ENCODE measurements around the gene OR10R2.
"Not testable (repeated sequence)": the region's sequence is repeated elsewhere in the genome, so short reads cannot be mapped to it uniquely, and the experiment has no call there.

OR10R2 gene

GRCh38 chr1:158471920-158472319, at the start of gene OR10R2:
Gene OR10R2, plus strand, starts transcription at chr1:158472220. Its CDS starts 106 bp downstream, at chr1:158472326.
- DNase-seq (ENCODE audit: low spot score): no peak

GRCh38 chr1:158425027-158425426, 47.0 kb upstream of the OR10R2 start:
- DNase-seq (ENCODE audit: low spot score): no peak

GRCh38 chr1:158426137-158426536, 45.9 kb upstream of the OR10R2 start, which contains the start of gene OR10K2:
Gene OR10K2, minus strand, starts transcription at chr1:158426237. Its CDS starts 5,371 bp downstream, at chr1:158420866.
- no peak for DNase-seq (ENCODE audit: low spot score)

- not testable (repeated sequence) for DNase-seq (ENCODE audit: low spot score)
Measured at GRCh38 chr1:158430163-158430562, 41.9 kb upstream of the OR10R2 start.

- DNase-seq (ENCODE audit: low spot score): no peak
Measured at GRCh38 chr1:158434741-158435140, 37.3 kb upstream of the OR10R2 start.

GRCh38 chr1:158445376-158445775, 26.6 kb upstream of the OR10R2 start:
- no peak for DNase-seq (ENCODE audit: low spot score)

GRCh38 chr1:158454537-158454936, 17.5 kb upstream of the OR10R2 start:
- DNase-seq (ENCODE audit: low spot score): no peak

GRCh38 chr1:158457246-158457645, 14.8 kb upstream of the OR10R2 start:
- no peak for DNase-seq (ENCODE audit: low spot score)

GRCh38 chr1:158458263-158458662, 13.8 kb upstream of the OR10R2 start:
- DNase-seq (ENCODE audit: low spot score): no peak

- no peak for DNase-seq (ENCODE audit: low spot score)
Measured at GRCh38 chr1:158461534-158461933, 10.5 kb upstream of the OR10R2 start, which contains the start of gene OR10K1. Gene OR10K1, plus strand, starts transcription at chr1:158461834. Its CDS starts 3,728 bp downstream, at chr1:158465562.

GRCh38 chr1:158485455-158485854, 13.4 kb downstream of the OR10R2 start:
- no peak for DNase-seq (ENCODE audit: low spot score)

- no peak for DNase-seq (ENCODE audit: low spot score)
Measured at GRCh38 chr1:158491316-158491715, 19.3 kb downstream of the OR10R2 start.

GRCh38 chr1:158493054-158493453, 21.0 kb downstream of the OR10R2 start:
- DNase-seq (ENCODE audit: low spot score): no peak

GRCh38 chr1:158494796-158495195, 22.8 kb downstream of the OR10R2 start:
- no peak for DNase-seq (ENCODE audit: low spot score)

GRCh38 chr1:158496374-158496773, 24.4 kb downstream of the OR10R2 start:
- peak; percentile 59 for DNase-seq (ENCODE audit: low spot score)

GRCh38 chr1:158506369-158506987, 34.5 kb downstream of the OR10R2 start:
- no peak for DNase-seq (ENCODE audit: low spot score)

GRCh38 chr1:158507511-158507910, 35.5 kb downstream of the OR10R2 start:
- no peak for DNase-seq (ENCODE audit: low spot score)

GRCh38 chr1:158509471-158510156, 37.6 kb downstream of the OR10R2 start:
- no peak for DNase-seq (ENCODE audit: low spot score)

- peak; percentile 72 for DNase-seq (ENCODE audit: low spot score)
Measured at GRCh38 chr1:158516966-158517365, 44.9 kb downstream of the OR10R2 start.

- DNase-seq (ENCODE audit: low spot score): no peak
Measured at GRCh38 chr1:158520021-158520420, 48.0 kb downstream of the OR10R2 start.

GRCh38 chr1:158520955-158521665, 49.1 kb downstream of the OR10R2 start:
- no peak for DNase-seq (ENCODE audit: low spot score)

GRCh38 chr1:158521666-158522058, 49.6 kb downstream of the OR10R2 start:
- DNase-seq (ENCODE audit: low spot score): no peak

Measured in globus pallidus (tissue), 1 donor.